Tongue (tissue), 2 donors: Measurements from ENCODE around the gene PRKAR1B. TPM values are rescaled to one million over a fixed set of nuclear protein-coding genes. Genes with fewer than 3 reads are reported as not detected.
A peak's percentile ranks its signal among the peaks of the same experiment; 100 is the strongest.

Experiments
- DNase-seq: peaks from one replicate; pipeline ENCODE4 v3.0.0-alpha.2; 2015
- total RNA-seq: library from RNA; depleted of rRNA; stranded (reverse); fragments of >200 nt; gene quantifications from one replicate; pipeline ENCODE4 v1.2.3, GENCODE V29; 2014

The PRKAR1B gene
- total RNA-seq, 1 donor from 2014 or later: 28.4 TPM

- DNase-seq: no peak
These were observed 13.2 kb upstream of the PRKAR1B start for GRCh38 chr7:739983-740942.

GRCh38 chr7:739455-739982 is 12.4 kb upstream of the PRKAR1B start:
- no peak for DNase-seq

GRCh38 chr7:738723-739454 is 11.8 kb upstream of the PRKAR1B start:
- peak; percentile 21 for DNase-seq

GRCh38 chr7:738241-738640 is 11.2 kb upstream of the PRKAR1B start:
- DNase-seq: no peak

- DNase-seq: no peak
These were observed 7.7 kb upstream of the PRKAR1B start for GRCh38 chr7:734808-735207.

- no peak for DNase-seq
These were observed 7.1 kb upstream of the PRKAR1B start for GRCh38 chr7:734214-734613.

GRCh38 chr7:732556-732955 is 5.5 kb upstream of the PRKAR1B start:
- DNase-seq: no peak

- peak; percentile 74 for DNase-seq
These were observed 5.0 kb upstream of the PRKAR1B start for GRCh38 chr7:732094-732541.

GRCh38 chr7:731440-732085 is 4.5 kb upstream of the PRKAR1B start:
- no peak for DNase-seq

- peak; percentile 29 for DNase-seq
These were observed 3.7 kb upstream of the PRKAR1B start for GRCh38 chr7:730501-731439.

GRCh38 chr7:729140-730000 is 2.3 kb upstream of the PRKAR1B start:
- no peak for DNase-seq

- no peak for DNase-seq
These were observed 1.5 kb upstream of the PRKAR1B start for GRCh38 chr7:728602-729001.

- no peak for DNase-seq
These were observed 852 bp upstream of the PRKAR1B start for GRCh38 chr7:727806-728460.

GRCh38 chr7:726854-727103 is 302 bp downstream of the PRKAR1B start:
- DNase-seq: peak; percentile 43

- DNase-seq: peak; percentile 92
These were observed 812 bp downstream of the PRKAR1B start, which contains the start of gene DNAAF5 for GRCh38 chr7:726084-726853. Gene DNAAF5, plus strand, starts transcription at chr7:726699. Its CDS starts 22 bp downstream, at chr7:726721.

GRCh38 chr7:725223-726005 is 1.7 kb downstream of the PRKAR1B start:
- no peak for DNase-seq

- no peak for DNase-seq
These were observed 2.8 kb downstream of the PRKAR1B start for GRCh38 chr7:724298-724697.

GRCh38 chr7:723541-723940 is 3.5 kb downstream of the PRKAR1B start:
- DNase-seq: no peak
